22Rv1 (cell line): Measurements from ENCODE around the gene ZPR1.

Experiments used
- H3K27ac ChIP-seq: fragments of 450-650 bp; 2 replicates; pipeline ENCODE4 v1.5.1; 2017
- ZFX ChIP-seq: fragments of 450-650 bp; IDR thresholded peaks from 2 replicates; pipeline ENCODE4 v1.6.1; 2017; ENCODE audit warnings: antibody characterized with exemption, borderline replicate concordance
- TF ChIP-seq, protein P1 (sequence below): fragments of 450-650 bp; IDR thresholded peaks from 2 replicates; pipeline ENCODE4 v1.5.1; 2017; ENCODE audit warnings: mild to moderate bottlenecking

Gene ZPR1

GRCh38 chr11:116827461-116827860 lies 39.6 kb upstream of the ZPR1 start:
- H3K27ac ChIP-seq = no peak overlapping the region
- TF ChIP-seq ZFX = no peak
- TF ChIP-seq, protein P1, sequence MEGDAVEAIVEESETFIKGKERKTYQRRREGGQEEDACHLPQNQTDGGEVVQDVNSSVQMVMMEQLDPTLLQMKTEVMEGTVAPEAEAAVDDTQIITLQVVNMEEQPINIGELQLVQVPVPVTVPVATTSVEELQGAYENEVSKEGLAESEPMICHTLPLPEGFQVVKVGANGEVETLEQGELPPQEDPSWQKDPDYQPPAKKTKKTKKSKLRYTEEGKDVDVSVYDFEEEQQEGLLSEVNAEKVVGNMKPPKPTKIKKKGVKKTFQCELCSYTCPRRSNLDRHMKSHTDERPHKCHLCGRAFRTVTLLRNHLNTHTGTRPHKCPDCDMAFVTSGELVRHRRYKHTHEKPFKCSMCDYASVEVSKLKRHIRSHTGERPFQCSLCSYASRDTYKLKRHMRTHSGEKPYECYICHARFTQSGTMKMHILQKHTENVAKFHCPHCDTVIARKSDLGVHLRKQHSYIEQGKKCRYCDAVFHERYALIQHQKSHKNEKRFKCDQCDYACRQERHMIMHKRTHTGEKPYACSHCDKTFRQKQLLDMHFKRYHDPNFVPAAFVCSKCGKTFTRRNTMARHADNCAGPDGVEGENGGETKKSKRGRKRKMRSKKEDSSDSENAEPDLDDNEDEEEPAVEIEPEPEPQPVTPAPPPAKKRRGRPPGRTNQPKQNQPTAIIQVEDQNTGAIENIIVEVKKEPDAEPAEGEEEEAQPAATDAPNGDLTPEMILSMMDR = no peak

- TF ChIP-seq ZFX = no peak
- TF ChIP-seq, protein P1 = no peak
- H3K27ac ChIP-seq = no peak overlapping the region
Observed at GRCh38 chr11:116826751-116827431, 39.1 kb upstream of the ZPR1 start.

DNA sequence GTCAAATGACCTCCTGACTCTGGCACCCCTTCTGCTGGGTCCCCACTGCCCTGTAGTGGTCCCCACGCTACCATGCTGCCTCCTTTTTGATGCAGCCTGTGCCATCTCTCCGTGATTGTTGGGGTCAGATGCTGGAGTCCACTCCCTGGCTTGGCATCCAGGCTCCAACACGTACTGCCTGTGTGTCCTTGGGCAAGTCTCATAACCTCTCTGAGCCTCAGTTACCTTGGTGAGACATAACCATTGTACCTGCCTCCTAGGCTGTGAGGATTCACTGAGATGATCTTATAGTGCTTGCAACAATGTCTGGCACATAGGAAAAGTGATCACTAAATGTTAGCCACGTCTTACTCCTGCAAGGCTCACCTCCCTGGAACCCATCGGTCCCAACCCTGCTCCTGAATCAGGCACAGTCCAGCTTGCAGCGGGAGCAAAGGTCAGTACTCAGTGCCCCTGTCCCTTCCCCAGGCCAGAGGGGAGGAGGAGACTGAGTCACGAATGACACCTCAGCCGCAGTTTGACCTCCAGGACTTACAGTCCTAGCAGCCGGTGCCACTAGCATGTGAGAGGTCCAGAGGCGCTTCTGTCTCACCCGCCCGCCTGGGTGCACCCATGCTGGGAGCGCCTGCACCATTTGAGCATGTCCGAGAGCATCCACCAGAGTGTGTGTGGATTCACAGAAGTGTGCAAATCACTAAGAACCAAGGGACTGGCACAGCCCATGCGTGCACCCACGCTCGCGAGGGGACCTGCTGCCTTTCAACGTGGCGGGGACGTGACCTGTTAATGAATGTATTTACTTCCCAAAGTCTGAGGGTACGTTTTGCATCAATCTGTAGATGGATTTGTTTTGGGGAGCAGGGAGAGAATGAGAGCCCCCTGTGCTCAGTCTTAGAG lies 38.3 kb upstream of the ZPR1 start:
- no peak overlapping the region for H3K27ac ChIP-seq
- TF ChIP-seq, protein P1 = no peak
- TF ChIP-seq ZFX = no peak

DNA sequence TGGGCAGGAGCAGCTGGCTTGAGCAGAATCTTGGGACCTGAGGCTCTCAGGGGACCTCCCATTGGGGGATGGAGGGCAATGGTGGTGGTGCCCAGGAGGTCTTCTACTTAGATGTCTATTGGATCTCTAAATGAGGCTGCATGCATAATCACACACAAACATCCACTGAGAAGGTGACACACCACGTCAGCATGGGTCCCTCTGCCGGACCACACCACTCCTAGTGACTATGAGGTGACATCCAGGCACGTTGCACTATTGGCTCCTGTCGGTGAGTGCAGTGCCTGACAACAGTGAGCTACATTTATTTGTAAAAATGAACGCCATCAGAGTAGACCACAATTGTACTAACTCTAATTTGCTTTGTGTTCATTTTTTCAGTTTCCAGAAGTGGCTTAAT lies 37.6 kb upstream of the ZPR1 start:
- TF ChIP-seq, protein P1 = no peak
- TF ChIP-seq ZFX = no peak

DNA sequence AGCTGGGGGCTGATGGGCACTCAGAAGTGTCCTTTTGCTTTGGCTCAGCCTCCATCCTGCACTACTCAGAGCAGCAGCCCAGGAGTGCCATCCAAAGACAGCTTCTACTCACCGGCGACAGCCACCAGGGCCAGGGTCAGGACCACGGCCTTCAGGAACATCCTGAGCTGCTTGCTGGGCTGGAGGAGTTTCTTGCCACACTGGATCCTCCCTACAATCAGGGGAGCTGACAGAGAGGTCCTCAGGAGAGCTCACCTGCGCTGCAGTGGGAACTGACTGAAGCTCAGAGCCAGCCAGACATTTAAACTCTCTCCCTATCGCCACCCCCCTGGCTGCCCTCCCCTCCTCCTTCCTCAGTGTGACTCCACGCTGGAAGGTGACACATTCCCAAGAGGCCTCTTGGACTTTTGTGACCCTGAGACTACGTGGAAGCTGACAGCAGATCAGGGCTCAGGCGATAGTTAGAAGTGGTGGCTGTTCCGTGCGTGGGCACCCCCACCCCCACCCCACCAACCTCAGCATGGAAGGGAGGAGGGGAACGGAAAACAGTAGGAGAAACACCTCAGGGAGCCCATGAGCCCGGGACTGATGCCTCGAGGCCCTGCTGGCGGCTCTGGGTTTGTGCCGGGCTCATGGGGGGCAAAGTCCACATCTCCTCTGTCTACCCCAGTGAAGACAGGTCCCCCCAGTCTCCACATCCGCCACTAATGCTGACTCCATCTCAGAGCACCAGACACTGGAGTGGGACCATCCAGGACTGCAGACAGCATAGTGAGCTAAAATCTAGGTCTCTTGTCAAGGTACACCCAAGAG lies 35.4 kb upstream of the ZPR1 start, which contains the start of gene APOA4:
Gene APOA4, minus strand, starts transcription at position 274 of the 813 bp plus-strand sequence. Its CDS starts 113 bp downstream, at position 161.
- TF ChIP-seq, protein P1 = no peak
- no peak for TF ChIP-seq ZFX
- H3K27ac ChIP-seq = no peak within 1 kb of the TSS

More for the DNA sequence above, 37.6 kb upstream of the ZPR1 start:
- H3K27ac ChIP-seq = no peak overlapping the region

DNA sequence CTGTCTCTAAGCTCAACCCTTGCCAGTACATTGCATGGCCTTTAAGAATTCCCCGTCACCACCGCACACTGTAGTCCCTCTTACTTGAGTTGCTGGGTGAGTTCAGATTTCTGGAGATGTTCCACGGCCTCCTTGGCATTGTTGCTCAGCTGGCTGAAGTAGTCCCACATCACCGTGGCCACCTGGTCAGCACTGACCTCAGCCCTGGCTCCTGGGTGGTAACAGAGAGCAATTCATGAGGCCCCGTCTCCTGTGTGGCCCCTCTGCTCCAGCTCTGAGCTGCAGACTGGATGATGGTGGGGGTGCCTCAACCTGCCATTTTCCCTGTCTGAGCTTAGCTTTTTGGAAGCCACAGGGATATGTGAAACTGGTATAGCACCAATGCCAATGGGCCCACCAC lies 34.8 kb upstream of the ZPR1 start:
- TF ChIP-seq, protein P1 = no peak
- TF ChIP-seq ZFX = no peak

More for the DNA sequence above, 34.8 kb upstream of the ZPR1 start:
- H3K27ac ChIP-seq = no peak overlapping the region
